ENCODE measurements around the gene PALD1.
"Not testable (repeated sequence)": the region's sequence is repeated elsewhere in the genome, so short reads cannot be mapped to it uniquely, and the experiment has no call there.

Gene PALD1

DNA sequence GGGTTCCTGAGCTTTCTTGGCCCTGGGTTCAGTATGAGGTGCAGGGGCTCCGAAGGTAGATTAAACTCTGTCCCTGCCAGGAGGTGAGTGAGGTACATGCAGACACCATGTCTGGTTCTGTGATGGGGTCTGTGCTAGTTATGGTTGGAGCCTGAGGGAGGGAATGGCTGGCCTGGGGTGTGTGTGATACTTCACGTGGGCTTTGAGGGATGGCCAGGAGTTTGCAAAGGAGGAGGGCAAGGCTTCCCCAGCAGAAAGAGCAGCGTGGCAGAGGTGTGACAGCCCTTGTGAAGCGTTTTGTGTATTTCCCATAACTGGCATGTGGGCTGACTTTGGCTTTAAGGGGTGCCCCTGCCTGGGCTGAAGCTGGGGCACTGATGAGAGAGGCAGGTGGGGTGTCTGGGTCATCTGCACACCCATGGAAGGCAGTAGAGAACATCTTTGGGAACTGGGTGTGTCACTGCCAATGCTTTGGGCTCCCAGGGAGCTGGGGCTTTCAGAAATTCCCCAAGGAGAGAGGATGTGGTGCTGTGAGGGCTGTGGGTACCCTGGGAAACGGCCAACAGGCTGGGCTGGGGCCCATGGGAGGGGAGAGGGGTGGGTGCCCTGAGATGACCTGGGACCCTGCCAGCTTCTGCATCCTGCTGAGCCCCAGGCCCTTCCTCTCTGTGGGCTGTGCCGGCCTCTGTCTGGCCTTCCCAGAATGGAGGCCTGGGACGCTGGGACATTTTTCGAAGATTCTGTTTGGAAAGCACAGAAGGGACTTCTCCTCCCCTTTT lies 4.6 kb downstream of the PALD1 start:
- no peak for FAIRE-seq

DNA sequence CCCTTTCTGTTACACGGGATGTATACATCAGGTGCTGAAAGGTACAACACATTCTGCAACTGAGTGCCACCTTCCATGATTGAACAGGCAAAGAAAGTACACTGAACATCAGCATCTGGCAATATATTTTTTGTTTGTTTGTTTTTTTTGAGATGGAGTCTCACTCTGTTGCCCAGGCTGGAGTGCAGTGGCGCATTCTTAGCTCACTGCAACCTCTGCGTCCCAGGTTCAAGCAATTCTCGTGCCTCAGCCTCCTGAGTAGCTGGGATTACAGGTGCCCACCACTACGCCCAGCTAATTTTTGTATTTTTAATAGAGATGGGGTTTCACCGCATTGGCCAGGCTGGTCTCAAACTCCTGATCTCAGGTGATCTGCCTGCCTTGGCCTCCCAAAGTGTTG lies 5.3 kb downstream of the PALD1 start:
- not testable (repeated sequence) for FAIRE-seq

DNA sequence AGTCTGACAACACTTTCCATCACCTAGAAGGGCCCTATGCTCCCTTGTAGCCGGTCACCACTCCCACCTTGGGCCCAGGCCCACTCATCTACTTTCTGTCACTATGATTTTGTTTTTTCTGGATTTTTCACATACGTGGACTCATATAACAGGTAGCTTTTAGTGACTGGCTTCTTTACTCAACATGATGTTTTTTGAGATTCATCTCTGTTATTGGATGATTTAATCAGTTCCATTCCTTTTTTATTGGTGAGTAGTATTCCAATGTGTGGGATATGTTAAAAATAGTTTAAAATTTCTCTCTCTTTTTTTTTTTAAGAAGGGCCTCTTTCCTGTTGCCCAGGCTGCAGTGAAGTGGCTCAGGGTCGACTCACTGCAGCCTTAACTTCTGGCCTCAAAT lies 9.3 kb downstream of the PALD1 start:
- no peak for FAIRE-seq

DNA sequence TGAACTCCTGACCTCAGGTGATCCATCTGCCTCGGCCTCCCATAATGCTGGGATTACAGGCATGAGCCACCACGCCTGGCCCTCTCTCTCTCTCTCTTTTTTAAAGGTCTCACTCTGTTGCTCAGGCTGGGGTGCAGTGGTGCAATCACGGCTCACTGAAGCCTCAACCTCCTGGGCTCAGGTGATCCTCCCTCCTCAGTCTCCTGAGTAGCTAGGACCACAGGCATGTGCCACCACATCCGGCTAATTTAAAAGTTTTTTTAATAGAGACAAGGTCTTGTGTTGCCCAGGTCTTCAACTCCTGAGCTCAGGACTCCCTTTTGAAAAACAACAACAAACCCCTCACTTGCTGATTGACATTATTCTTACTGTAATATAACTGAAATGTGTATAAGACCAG lies 11.6 kb downstream of the PALD1 start:
- FAIRE-seq = no peak

DNA sequence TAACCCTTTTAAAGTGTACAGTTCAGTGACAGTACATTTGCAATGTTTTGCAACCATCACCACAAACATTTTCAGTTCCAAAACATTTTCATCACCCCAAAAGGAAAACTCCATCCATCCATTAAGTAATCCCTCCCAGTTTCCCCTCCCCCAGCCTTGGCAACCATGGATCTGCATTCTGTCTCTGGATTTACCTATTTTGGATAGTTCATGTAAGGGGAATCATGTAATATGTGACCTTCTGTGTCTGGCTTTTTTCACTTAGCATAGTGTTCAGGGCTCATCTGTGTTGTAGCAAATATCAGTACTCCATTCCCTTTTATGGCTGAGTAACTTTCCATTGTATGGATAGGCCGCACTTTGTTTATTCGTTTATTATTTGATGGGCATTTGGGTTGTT lies 13.0 kb downstream of the PALD1 start:
- FAIRE-seq = no peak

DNA sequence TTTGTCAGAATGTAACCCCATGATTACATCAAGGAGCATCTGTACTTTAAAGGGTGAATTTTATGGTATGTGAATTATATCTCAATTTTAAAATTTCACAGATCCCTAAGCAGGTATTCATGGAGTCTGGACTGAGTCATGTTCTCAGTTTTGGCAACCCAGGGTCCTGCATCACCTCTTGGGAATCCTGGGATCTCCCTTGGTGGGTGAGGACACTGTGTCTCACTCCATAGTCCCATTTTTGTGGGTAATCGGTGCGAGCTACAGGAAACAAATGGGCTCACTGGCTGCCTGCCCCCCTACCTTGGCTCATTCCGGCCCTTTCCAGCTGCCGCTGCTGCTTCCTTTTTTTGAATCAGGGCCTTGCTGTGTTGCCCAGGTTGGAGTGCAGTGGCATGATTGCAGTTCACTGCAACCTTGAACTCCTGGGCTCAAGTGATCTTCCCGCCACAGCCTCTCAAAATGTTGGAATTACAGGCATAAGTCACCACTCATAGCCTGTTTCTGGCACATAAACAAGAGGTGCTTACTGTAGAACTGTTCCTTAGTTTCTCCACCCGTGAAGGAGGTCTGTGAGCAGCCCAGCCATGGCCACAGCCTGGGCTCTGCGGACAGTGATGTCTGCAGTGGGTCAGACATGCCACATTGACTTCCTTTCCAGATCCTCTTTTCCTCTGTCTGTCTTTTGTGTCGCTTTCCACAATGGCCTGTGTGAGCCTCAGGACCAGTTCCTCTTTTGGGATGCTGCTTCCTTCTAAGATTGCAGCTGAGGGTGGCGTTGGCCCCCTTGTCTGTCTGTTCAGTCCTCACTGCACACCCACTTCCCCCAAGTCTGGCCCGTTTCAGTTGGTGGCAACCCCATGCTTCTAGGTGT lies 14.5 kb downstream of the PALD1 start:
- FAIRE-seq = no peak

DNA sequence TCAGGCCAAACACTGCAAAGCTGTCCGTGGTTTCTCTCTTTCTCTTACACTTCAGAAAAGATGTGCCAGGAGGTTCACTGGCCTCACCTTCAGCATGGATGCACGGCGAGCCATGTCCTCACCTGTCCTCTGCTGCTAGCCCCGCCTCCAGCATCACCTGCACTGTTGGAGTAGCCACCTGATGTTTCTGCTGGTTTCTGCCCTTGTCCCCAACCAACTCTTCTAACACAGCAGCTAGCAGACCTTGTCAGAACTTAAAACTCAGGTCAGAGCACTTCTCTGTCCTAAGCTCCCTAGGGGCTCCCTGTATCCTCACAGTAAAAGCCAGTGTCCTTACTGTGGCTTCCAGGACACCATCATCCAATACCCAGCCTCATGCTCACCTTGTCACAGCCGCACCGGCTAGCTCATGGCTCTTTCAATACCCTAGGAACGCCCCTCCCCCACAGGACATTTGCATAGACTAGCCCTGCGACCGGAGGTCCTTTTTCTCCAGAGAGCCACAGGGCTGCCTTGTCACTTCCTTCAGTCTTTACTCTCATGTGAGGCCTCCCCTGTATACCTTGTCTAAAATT lies 15.2 kb downstream of the PALD1 start:
- no peak for FAIRE-seq

DNA sequence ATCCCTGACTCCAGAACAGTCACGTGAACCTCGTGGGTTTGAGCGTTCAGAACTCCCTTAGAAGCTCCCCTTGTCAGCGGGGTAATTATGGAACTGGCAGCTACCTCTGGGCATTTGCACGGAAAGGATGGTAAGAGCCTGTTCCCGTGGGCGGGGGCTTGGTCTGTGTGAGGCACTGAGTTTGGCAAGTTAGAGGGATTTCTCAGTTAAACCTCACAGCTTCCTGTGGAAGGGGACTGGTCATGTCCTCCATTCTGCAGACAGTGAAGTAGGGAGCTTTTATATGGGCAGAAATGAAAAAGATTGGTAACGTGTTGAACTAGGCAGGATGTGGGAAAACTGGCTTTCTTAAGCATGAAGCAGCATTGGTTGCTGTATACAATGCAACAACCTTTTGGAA lies 16.0 kb downstream of the PALD1 start:
- FAIRE-seq = no peak

DNA sequence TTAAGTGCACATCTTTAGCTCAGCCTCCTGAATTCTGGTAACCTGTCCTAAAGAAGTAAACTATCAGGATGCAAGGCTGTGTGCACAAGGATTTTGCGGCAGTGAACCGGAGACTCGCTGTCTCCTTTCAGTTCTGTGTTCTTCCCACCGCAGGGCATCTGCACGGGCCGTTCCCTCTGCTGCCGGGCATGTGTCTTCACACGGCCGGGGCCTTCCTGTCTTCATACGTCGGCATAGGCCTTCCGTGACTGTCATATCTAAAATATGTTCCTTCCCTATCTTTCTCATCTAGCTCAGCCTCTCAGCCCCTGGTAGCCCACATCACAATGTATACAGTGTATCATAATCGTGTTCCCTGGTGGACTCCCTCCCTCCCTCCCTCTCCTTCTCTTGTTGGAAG lies 16.4 kb downstream of the PALD1 start:
- no peak for FAIRE-seq

DNA sequence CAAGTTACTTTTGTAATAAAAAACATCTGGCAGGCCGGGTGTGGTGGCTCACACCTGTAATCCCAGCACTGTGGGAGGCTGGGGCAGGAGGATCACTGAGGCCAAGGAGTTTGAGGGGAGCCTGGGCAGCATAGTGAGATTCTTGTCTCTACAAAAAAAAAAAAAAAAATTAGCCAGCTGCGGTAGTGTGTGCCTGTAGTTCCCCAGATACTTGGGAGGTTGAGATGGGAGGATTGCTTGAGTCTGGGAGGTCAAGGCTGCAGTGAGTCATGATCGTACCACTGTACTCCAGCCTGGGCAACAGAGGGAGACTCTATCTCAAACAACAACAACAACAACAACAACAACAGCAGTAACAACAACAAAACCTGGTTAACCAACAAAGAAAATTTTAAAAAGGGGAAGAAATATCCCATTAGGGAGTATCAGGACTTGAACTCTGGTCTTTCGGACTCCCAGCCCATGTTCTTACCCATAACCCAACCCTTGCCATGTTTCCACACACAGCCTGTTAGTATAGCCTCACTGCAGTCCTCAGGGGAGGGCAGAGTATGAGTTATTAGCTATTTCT lies 17.2 kb downstream of the PALD1 start:
- FAIRE-seq = no peak

DNA sequence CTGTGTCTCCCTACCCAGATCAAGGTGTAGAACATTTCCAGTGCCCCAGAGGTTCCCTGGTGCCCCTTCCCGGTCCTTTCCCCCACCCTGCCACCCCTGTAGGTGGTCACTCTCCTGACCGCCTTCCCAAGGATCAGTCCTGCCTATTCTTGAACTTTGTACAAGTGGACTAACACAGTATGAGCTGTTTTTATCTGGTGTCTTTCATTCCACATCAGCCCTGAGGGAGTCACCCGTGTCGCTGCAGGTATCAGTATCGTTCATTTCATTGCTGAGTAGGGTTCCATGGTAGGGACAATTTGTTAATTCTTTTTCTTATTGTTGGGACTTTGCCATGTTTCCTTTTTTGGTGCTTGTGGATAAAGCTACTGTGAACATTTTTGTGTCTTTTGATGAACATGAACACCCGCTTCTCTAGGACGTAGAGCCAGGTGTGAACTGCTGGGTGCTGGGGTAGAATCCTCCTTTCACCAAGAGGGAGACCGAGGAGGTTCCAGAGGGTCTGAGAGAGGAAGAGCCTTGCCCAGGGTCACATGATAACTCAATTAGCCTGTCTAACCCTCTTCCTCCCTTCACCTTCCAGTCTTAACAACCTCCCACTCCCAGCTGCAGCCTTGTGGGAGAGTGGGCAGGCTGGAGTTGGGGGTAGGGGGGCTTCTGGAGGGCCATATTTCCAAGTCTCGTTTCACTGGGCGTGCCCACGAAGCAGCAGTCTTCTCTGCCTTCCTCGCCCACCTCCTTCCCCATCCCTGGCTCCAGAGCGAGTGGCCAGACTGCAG lies 18.0 kb downstream of the PALD1 start:
- FAIRE-seq = no peak

DNA sequence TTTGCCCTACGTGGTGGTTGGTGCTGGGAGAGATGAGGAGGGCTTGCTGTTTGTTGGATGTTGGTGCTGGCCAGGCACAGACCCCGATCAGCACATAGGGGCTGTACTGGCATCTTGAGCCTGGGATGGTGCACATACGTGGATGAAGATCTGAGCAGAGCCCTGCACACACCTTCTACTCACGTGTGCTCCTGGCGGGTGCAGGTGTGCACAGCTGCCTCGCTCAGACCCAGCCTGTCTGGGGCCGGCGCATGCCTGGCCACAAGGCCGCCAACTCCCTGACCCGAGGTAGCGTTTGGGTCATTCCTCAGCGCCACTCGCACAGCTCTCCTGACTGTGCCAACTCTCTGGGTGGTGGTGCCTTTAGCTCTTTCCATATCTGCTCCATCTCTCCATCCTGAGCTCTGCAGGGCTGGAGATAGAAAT lies 18.6 kb downstream of the PALD1 start:
- FAIRE-seq = no peak

DNA sequence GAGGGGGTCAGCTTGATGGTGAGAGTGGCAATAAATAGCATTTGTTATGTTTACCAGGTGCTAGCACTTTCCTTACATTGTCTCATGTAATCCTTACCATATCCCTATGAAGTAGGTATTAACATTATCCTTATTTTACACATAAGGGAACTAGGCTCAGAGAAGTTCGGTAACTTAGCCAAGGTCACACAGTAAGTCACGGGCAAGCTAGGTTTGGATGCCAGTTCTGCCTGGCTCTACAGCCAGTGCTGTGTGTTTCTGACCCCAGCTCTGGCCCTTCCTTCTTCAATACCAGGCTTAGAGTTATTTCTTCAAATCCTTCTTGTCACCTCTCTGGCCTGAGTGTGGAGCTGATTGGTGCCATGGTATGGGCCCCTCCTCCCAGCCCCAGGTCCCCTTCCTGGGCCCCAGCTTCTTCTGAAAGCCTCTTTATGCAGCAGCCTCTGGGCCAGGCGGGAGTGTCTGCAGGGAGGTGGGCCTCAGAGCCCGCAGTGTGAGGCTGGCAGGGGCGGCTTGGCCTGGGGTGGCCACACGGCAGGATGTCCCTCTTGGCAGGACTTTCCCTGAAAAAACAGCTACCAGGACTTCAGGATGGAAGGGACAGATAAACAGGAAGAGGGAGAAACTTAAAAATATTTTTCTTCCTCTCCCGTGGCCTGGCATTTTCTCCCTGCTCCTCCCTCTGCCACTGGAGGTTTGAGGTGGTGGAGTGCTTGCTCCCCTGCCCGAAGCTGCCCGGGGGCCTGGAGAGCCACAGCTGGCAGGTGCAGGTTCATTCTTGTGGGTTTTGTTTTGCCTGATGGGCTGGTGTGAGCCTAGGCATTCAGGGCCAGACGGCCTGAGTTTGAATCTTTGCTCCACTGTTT lies 20.6 kb downstream of the PALD1 start:
- FAIRE-seq = no peak

DNA sequence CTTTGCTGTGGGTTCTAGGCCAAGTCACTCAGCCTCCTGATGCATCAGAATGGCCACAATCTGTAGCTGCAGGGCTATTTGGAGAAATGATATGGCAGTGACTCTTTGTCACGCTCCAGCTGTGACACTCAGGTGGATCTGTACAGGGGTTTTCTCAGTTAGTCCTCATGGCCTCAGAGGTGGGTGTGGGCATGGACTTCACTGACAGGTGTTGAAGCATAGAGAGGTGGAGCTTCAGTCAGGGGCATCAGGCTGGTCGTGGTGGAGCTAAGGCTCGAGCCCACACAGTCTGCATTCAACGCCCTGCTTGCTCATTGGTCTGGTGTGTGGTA lies 21.2 kb downstream of the PALD1 start:
- FAIRE-seq = no peak

DNA sequence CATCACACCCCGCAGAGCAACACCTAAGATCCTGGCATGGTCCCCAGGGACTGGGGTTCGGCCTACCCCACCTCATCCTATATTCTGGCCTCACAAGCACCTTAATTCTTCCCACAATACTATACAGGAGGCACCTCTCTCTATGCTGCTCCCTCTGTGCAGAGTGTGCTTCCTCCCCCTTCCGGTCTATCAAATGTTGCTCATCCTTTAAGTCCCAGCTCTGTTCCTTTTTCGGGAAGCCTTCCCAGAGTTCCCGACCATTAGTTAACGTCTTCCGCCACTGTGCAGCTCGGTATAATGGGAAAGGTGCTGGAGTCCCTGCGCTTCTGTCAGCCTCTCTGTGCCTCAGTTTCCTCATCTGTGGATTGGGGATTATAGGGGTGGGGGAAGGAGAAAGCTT lies 21.8 kb downstream of the PALD1 start:
- FAIRE-seq = no peak

DNA sequence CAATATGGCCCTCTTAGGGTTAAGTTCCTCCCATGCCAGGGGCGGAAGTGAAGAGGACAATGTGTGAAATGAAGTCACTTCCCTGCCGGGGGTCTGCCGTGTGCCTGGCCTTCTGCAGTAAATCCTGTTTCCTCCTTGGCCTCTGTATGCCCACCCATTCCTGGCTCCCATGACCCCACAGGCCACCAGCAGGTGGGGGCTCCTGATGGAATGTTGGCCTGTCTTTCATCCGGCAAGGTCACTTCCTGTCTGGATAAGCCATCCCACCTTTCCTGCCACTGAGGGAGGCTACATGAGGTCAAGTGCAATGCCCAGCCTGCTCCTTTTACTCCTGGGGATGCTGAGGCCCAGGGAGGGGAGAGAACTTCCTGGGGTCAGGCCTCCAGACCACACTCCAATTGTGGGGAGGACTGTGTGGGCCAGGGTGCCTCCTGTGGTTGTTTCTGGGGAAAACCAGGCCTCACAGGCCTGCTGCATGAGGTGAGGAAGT lies 22.3 kb downstream of the PALD1 start:
- FAIRE-seq = no peak

DNA sequence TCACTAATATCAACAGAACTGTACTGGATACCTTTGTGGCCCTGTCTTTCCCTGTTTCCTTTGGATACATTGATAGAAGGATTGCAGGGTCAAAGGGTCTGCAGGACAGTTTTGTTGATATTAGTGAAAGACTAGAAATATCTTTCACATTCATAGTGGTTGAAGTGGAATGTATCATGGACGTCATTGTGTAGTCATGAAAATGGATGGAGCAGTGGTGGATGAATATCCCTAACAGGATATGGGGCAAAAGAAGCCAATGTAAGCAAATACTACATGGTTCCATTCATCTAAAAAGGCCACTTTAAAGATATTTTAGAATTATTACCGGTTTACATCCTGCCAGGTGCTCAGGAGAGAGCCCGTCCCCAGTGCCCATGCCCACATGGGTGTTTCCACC lies 23.8 kb downstream of the PALD1 start:
- FAIRE-seq = no peak

DNA sequence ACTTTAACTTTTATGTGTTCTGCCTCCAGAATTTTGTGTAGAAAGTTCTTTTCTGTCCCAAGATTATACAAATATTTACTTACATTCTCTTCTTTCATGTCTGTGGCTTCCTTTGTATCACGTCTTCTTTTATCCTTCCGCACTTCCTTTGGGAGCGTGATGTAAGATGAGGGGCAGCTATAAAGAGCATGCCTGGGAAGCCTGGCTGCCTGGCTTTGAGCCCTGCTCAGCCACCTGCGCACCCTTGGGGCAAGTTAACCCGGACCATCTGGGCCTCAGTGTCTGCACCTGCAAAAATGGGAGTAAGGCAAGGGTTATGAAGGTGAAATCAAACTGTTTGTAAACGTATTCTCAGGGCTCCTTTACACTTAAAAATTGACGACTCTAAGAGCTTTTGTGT lies 25.2 kb downstream of the PALD1 start:
- FAIRE-seq = no peak

DNA sequence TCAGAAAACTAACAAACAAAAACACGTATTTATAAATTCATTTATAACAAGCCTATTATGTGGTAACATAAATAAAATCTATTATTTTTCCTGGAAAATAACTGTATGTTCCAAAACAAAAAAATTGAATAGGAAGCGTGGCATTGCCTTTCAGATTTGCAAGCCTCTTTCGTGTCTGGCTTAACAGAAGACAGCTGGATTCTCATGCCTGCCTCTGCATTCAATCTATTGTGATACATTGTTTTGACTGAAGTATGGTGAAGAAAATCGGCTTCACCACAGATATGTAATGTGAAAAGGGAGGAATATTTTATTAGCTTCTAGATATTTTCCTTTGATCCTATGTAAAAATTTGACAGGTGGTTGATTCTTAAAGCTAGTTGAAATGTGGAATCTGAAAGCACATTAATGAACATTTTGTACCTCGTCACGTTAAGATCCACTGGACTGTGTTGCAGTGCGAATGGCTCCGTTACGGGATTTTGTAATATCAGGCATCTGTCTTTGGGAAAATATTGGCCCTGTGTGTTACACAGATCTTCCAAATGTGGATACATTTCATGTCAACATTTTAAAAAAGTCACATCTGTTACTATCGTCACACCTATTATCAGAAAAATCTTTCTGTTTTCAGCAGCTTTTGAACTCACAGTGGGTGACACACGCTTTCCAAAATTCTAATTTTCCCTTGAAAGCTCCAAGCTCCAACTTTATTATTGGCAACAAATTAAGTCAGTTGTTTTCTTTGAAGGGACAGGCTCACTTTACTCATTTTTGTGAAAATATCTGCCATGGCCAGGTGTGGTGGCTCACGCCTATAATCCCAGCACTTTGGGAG lies 26.2 kb downstream of the PALD1 start:
- no peak for FAIRE-seq

DNA sequence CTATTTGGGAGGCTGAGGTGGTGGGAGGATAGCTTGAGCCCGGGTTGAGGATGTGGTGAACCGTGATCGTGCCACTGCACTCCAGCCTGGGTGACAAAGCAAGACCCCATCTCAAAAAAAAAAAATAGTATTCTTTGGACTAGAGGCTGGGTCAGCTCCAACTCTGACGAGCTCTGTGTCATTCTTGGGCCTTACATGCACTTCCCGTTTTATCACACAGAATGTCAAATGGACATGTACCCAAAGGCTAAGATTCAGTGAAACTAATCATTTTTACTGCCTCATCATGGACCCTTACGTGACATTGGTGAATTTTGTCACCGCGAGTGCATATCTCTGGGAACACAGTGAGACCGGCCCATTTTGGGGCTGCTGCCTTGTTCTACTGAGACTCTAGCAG lies 27.3 kb downstream of the PALD1 start:
- FAIRE-seq = no peak

DNA sequence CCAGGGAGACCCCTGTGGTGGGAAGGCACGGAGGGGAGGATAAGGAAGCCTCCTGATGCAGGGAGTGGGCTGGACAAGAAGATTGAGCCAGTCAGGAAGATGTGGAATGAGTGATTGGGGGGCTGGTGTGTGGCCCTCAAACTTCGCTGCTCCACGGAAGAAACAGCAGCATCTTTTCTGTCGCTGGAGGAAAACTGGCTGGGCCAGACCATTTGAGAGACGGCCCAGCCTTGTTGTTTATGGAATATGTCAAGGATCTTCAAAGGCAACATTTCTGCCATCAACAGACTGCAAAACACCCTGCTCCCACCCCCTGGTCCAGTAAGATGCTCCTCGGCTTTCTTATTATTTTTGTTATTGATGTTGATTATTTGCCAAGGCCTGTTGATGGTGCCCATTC lies 29.4 kb downstream of the PALD1 start:
- no peak for FAIRE-seq
